GM21576 (cell line): ENCODE measurements around the gene APOL4.
"Not testable (repeated sequence)": the region's sequence is repeated elsewhere in the genome, so short reads cannot be mapped to it uniquely, and the experiment has no call there.

Experiments
- ATAC-seq: cut with Tn5 transposase; IDR thresholded peaks from one replicate; pipeline ENCODE4 v1.9.1; 2021; ENCODE audit warnings: mild to moderate bottlenecking, moderate library complexity; ENCODE audit not compliant: unreplicated experiment

The APOL4 gene

GRCh38 chr22:36208914-36209313, 7.3 kb upstream of the APOL4 start:
- no peak for ATAC-seq

- no peak for ATAC-seq
Measured at GRCh38 chr22:36208162-36208765, 6.7 kb upstream of the APOL4 start.

GRCh38 chr22:36206255-36206654, 4.6 kb upstream of the APOL4 start:
- ATAC-seq, result no peak

- not testable (repeated sequence) for ATAC-seq
Measured at GRCh38 chr22:36205573-36205972, 4.0 kb upstream of the APOL4 start.

- ATAC-seq, result no peak
Measured at GRCh38 chr22:36204632-36205015, 3.0 kb upstream of the APOL4 start.

GRCh38 chr22:36204001-36204631, 2.5 kb upstream of the APOL4 start:
- no peak for ATAC-seq

- ATAC-seq, result not testable (repeated sequence)
Measured at GRCh38 chr22:36203441-36203840, 1.8 kb upstream of the APOL4 start.

- ATAC-seq, result not testable (repeated sequence)
Measured at GRCh38 chr22:36202906-36203305, 1.3 kb upstream of the APOL4 start.

GRCh38 chr22:36201025-36201424, 584 bp downstream of the APOL4 start:
- not testable (repeated sequence) for ATAC-seq

- ATAC-seq, result no peak
Measured at GRCh38 chr22:36199001-36199551, 2.5 kb downstream of the APOL4 start.

- no peak for ATAC-seq
Measured at GRCh38 chr22:36198536-36198935, 3.1 kb downstream of the APOL4 start.

GRCh38 chr22:36197514-36198146, 4.0 kb downstream of the APOL4 start:
- no peak for ATAC-seq

GRCh38 chr22:36197065-36197440, 4.6 kb downstream of the APOL4 start:
- no peak for ATAC-seq

- ATAC-seq, result no peak
Measured at GRCh38 chr22:36196254-36197064, 5.2 kb downstream of the APOL4 start.

- no peak for ATAC-seq
Measured at GRCh38 chr22:36194971-36195370, 6.6 kb downstream of the APOL4 start.

GRCh38 chr22:36194385-36194784, 7.2 kb downstream of the APOL4 start:
- no peak for ATAC-seq

- no peak for ATAC-seq
Measured at GRCh38 chr22:36193577-36193976, 8.0 kb downstream of the APOL4 start.

GRCh38 chr22:36193171-36193570, 8.4 kb downstream of the APOL4 start:
- ATAC-seq, result no peak

GRCh38 chr22:36192542-36192941, 9.1 kb downstream of the APOL4 start:
- ATAC-seq, result no peak

GRCh38 chr22:36191106-36191836, 10.3 kb downstream of the APOL4 start:
- ATAC-seq, result no peak

- ATAC-seq, result not testable (repeated sequence)
Measured at GRCh38 chr22:36187862-36188261, 13.7 kb downstream of the APOL4 start.
